GM23338 (cell line): ENCODE data around the gene VEZT. TPM values are rescaled to one million over a fixed set of nuclear protein-coding genes. Genes with fewer than 3 reads are reported as not detected.

Experiments used
- ATAC-seq: fragments of 200-7000 bp; cut with Tn5 transposase; 3 replicates; pipeline ENCODE4 v1.9.1; 2020
- DNase-seq: peaks from one replicate; pipeline ENCODE4 v3.0.0-alpha.2; 2015; ENCODE audit warnings: low spot score
- H2AFZ ChIP-seq: fragments of 200-600 bp; sonication (generic); 2 replicates; pipeline ENCODE4 v1.8.0; 2016; ENCODE audit warnings: antibody characterized with exemption, mild to moderate bottlenecking, moderate library complexity
- H3F3A ChIP-seq: fragments of 200-600 bp; sonication (generic); replicated peaks from 2 replicates; pipeline ENCODE4 v1.8.0; 2017; ENCODE audit warnings: antibody characterized with exemption, mixed run types, low read depth
- H3K27ac ChIP-seq: fragments of 200-600 bp; sonication (generic); 2 replicates; pipeline ENCODE4 v1.6.1; 2016; ENCODE audit warnings: low read depth
- H3K27me3 ChIP-seq: fragments of 200-600 bp; sonication (generic); 2 replicates; pipeline ENCODE4 v1.8.0; 2016; ENCODE audit warnings: mild to moderate bottlenecking, mixed run types, moderate library complexity; ENCODE audit not compliant: insufficient read depth
- H3K36me3 ChIP-seq: fragments of 200-600 bp; sonication (generic); 2 replicates; pipeline ENCODE4 v1.8.0; 2016; ENCODE audit warnings: mild to moderate bottlenecking; ENCODE audit not compliant: insufficient read depth
- H3K4me1 ChIP-seq: fragments of 200-600 bp; sonication (generic); 2 replicates; pipeline ENCODE4 v1.8.0; 2016; ENCODE audit warnings: mild to moderate bottlenecking, moderate library complexity; ENCODE audit not compliant: insufficient read depth
- H3K4me2 ChIP-seq: fragments of 200-600 bp; sonication (generic); 2 replicates; pipeline ENCODE4 v1.7.1; 2017; ENCODE audit warnings: mixed run types
- H3K4me3 ChIP-seq: fragments of 200-600 bp; sonication (generic); 2 replicates; pipeline ENCODE4 v1.6.1; 2016; ENCODE audit warnings: mixed run types
- H3K79me2 ChIP-seq: fragments of 200-600 bp; sonication (generic); replicated peaks from 2 replicates; pipeline ENCODE4 v1.8.0; 2017; ENCODE audit warnings: mild to moderate bottlenecking; ENCODE audit not compliant: insufficient read depth
- H3K9me2 ChIP-seq: fragments of 200-600 bp; sonication (generic); 2 replicates; pipeline ENCODE4 v1.8.0; 2017; ENCODE audit not compliant: insufficient read depth
- H4K20me1 ChIP-seq: fragments of 200-600 bp; sonication (generic); replicated peaks from 2 replicates; pipeline ENCODE4 v1.8.0; 2017; ENCODE audit warnings: mild to moderate bottlenecking; ENCODE audit not compliant: insufficient read depth
- H3K27ac Mint-ChIP-seq: 2 replicates; pipeline ENCODE4 v1.8.0; 2020; ENCODE audit warnings: inconsistent platforms, mild to moderate bottlenecking, moderate library complexity, mixed read lengths
- H3K27me3 Mint-ChIP-seq: 3 replicates; pipeline ENCODE4 v1.8.0; 2022; ENCODE audit warnings: low read depth, mild to moderate bottlenecking, moderate library complexity, mixed read lengths, inconsistent platforms; ENCODE audit not compliant: insufficient read depth, poor library complexity
- H3K36me3 Mint-ChIP-seq: 3 replicates; pipeline ENCODE4 v1.8.0; 2021; ENCODE audit warnings: low read depth, mild to moderate bottlenecking, inconsistent platforms, moderate library complexity, mixed read lengths
- H3K4me1 Mint-ChIP-seq: 3 replicates; pipeline ENCODE4 v1.8.0; 2020; ENCODE audit warnings: mild to moderate bottlenecking, inconsistent platforms, mixed read lengths
- H3K4me3 Mint-ChIP-seq: 3 replicates; pipeline ENCODE4 v1.8.0; 2021; ENCODE audit warnings: moderate library complexity, mild to moderate bottlenecking, inconsistent platforms, mixed read lengths
- H3K9me3 Mint-ChIP-seq: 3 replicates; pipeline ENCODE4 v1.8.0; 2020; ENCODE audit warnings: moderate library complexity, mild to moderate bottlenecking, inconsistent platforms, mixed read lengths
- ETS1 ChIP-seq: IDR thresholded peaks from 2 replicates; pipeline ENCODE4 v1.6.1; 2016; ENCODE audit warnings: antibody characterized with exemption
- EZH2phosphoT487 ChIP-seq: fragments of 200-600 bp; sonication (generic); IDR thresholded peaks from one replicate; pipeline ENCODE4 v1.8.1; 2018; ENCODE audit warnings: antibody characterized with exemption; ENCODE audit not compliant: unreplicated experiment
- JUNB ChIP-seq: IDR thresholded peaks from one replicate; pipeline ENCODE4 v1.6.1; 2016; ENCODE audit warnings: antibody characterized with exemption; ENCODE audit not compliant: unreplicated experiment
- NANOG ChIP-seq: IDR thresholded peaks from 2 replicates; pipeline ENCODE4 v1.6.1; 2016; ENCODE audit warnings: antibody characterized with exemption, borderline replicate concordance
- STAT1 ChIP-seq: IDR thresholded peaks from one replicate; pipeline ENCODE4 v1.6.1; 2016; ENCODE audit warnings: antibody characterized with exemption; ENCODE audit not compliant: unreplicated experiment
- ZNF114 ChIP-seq: fragments of 250-450 bp; sonication (Bioruptor Pico); IDR thresholded peaks from 2 replicates; pipeline ENCODE4 v1.5.0; 2020; ENCODE audit warnings: mild to moderate bottlenecking, moderate library complexity
- ZNF331 ChIP-seq: fragments of 250-450 bp; sonication (Bioruptor Pico); IDR thresholded peaks from 2 replicates; pipeline ENCODE4 v1.5.0; 2020; ENCODE audit warnings: low read depth, mild to moderate bottlenecking, moderate library complexity
- ZNF462 ChIP-seq: fragments of 250-450 bp; sonication (Bioruptor Pico); IDR thresholded peaks from 2 replicates; pipeline ENCODE4 v1.5.0; 2020; ENCODE audit warnings: mild to moderate bottlenecking, moderate library complexity
- polyA plus RNA-seq: library from polyadenylated mRNA; unstranded; fragments of >200 nt; fragmentation: Nextera tagmentation; extraction: Ambion mirVana; gene quantifications from 2 replicates; pipeline ENCODE4 v1.2.1, GENCODE V29; 2016
- total RNA-seq: library from RNA; depleted of rRNA; stranded (reverse); fragments of >200 nt; shearing (Covaris generic); gene quantifications from 2 replicates; pipeline ENCODE4 v1.2.3, GENCODE V29; 2014

Gene VEZT
- total and polyA plus RNA-seq, 2 experiments from 2014 or later = 34.2 to 51.5 TPM

GRCh38 chr12:95291501-95291900 is 73.9 kb downstream of the VEZT start:
- Histone ChIP-seq H4K20me1 (no peaks in the 10 kb centered on the region), H3K4me1 (no peaks in the 10 kb centered on the region), H3K9me2 (no peaks in the 10 kb centered on the region), H3K27me3 (no peaks in the 10 kb centered on the region), H3K27ac (no peak overlapping the region), H3K4me3 (no peak overlapping the region), H3F3A (no peaks in the 10 kb centered on the region), H3K36me3 (peaks cover 3% of the 10 kb centered on the region; the same call in 1 of the 2 replicates), H2AFZ (no peak overlapping the region), H3K4me2 (no peak overlapping the region), H3K79me2 (no peaks in the 10 kb centered on the region)
- H3K4me1 Mint-ChIP-seq = no peaks in the 10 kb centered on the region
- no peak overlapping the region for H3K4me3 Mint-ChIP-seq
- no peak for ATAC-seq
- DNase-seq = no peak
- H3K9me3 Mint-ChIP-seq = no peaks in the 10 kb centered on the region
- TF ChIP-seq NANOG (no peak), ZNF462 (CRISPR knock-in tag) (no peak), JUNB (no peak), STAT1 (no peak), ZNF114 (CRISPR knock-in tag) (no peak), ETS1 (no peak), EZH2phosphoT487 (no peak), ZNF331 (CRISPR knock-in tag) (no peak)
- peaks cover 48% of the 10 kb centered on the region for H3K36me3 Mint-ChIP-seq
- no peaks in the 10 kb centered on the region for H3K27me3 Mint-ChIP-seq
- no peak overlapping the region for H3K27ac Mint-ChIP-seq
